HG03159 (cell line): ENCODE data around the gene PCDHGB4.
"Not testable (repeated sequence)": the region's sequence is repeated elsewhere in the genome, so short reads cannot be mapped to it uniquely, and the experiment has no call there.

Experiments used
- ATAC-seq: cut with Tn5 transposase; IDR thresholded peaks from one replicate; pipeline ENCODE4 v1.9.1; 2021; ENCODE audit warnings: mild to moderate bottlenecking, moderate library complexity; ENCODE audit not compliant: unreplicated experiment

The PCDHGB4 gene

GRCh38 chr5:141366016-141366896 lies 21.2 kb upstream of the PCDHGB4 start:
- ATAC-seq, result no peak

GRCh38 chr5:141369994-141370848 lies 17.3 kb upstream of the PCDHGB4 start, which contains the start of gene PCDHGB3:
TSS of gene PCDHGB3 (plus strand) at chr5:141370242. CDS start at chr5:141370395, 153 bp downstream.
- ATAC-seq, result no peak

GRCh38 chr5:141371572-141372475 lies 15.7 kb upstream of the PCDHGB4 start:
- ATAC-seq, result no peak

- no peak for ATAC-seq
Measured at GRCh38 chr5:141373673-141374317, 13.7 kb upstream of the PCDHGB4 start, which contains the start of gene PCDHGA6. TSS of gene PCDHGA6 (plus strand) at chr5:141373891. CDS start at chr5:141374084, 193 bp downstream.

- no peak for ATAC-seq
Measured at GRCh38 chr5:141374627-141375026, 12.9 kb upstream of the PCDHGB4 start.

GRCh38 chr5:141375444-141376155 lies 11.9 kb upstream of the PCDHGB4 start:
- ATAC-seq, result not testable (repeated sequence)

GRCh38 chr5:141382469-141383294 lies 4.8 kb upstream of the PCDHGB4 start, which contains the start of gene PCDHGA7:
TSS of gene PCDHGA7 (plus strand) at chr5:141382742. CDS start at chr5:141382900, 158 bp downstream.
- no peak for ATAC-seq

GRCh38 chr5:141383345-141383744 lies 4.2 kb upstream of the PCDHGB4 start:
- ATAC-seq, result no peak

- ATAC-seq, result no peak
Measured at GRCh38 chr5:141384471-141385267, 2.8 kb upstream of the PCDHGB4 start.

GRCh38 chr5:141388661-141389060 lies 1.2 kb downstream of the PCDHGB4 start:
- no peak for ATAC-seq

GRCh38 chr5:141389153-141390042 lies 1.9 kb downstream of the PCDHGB4 start:
- no peak for ATAC-seq

- ATAC-seq, result no peak
Measured at GRCh38 chr5:141392429-141393198, 5.1 kb downstream of the PCDHGB4 start, which contains the start of gene PCDHGA8. TSS of gene PCDHGA8 (plus strand) at chr5:141392633. CDS start at chr5:141392814, 181 bp downstream.

- ATAC-seq, result no peak
Measured at GRCh38 chr5:141393267-141393666, 5.8 kb downstream of the PCDHGB4 start.

GRCh38 chr5:141394401-141395187 lies 7.1 kb downstream of the PCDHGB4 start:
- ATAC-seq, result not testable (repeated sequence)
